OCI-LY1 (cell line): ENCODE data around the gene ATXN1.

Source experiments
- EZH2 ChIP-seq: fragments of 200-600 bp; sonication (generic), shearing (Covaris generic); IDR thresholded peaks from 2 replicates; pipeline ENCODE4 v1.8.0; 2017; ENCODE audit warnings: borderline replicate concordance, mixed run types, mild to moderate bottlenecking, antibody characterized with exemption, low read length, moderate library complexity, mixed read lengths
- TF ChIP-seq, protein P1 (sequence below): fragments of 200-600 bp; sonication (generic), shearing (Covaris generic); IDR thresholded peaks from 2 replicates; pipeline ENCODE4 v1.5.1; 2017; ENCODE audit warnings: mild to moderate bottlenecking, antibody characterized with exemption, low read length, moderate library complexity, mixed read lengths

- TF ChIP-seq, protein P1, sequence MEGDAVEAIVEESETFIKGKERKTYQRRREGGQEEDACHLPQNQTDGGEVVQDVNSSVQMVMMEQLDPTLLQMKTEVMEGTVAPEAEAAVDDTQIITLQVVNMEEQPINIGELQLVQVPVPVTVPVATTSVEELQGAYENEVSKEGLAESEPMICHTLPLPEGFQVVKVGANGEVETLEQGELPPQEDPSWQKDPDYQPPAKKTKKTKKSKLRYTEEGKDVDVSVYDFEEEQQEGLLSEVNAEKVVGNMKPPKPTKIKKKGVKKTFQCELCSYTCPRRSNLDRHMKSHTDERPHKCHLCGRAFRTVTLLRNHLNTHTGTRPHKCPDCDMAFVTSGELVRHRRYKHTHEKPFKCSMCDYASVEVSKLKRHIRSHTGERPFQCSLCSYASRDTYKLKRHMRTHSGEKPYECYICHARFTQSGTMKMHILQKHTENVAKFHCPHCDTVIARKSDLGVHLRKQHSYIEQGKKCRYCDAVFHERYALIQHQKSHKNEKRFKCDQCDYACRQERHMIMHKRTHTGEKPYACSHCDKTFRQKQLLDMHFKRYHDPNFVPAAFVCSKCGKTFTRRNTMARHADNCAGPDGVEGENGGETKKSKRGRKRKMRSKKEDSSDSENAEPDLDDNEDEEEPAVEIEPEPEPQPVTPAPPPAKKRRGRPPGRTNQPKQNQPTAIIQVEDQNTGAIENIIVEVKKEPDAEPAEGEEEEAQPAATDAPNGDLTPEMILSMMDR: no peak
- no peak for TF ChIP-seq EZH2
These were observed 380.9 kb downstream of the ATXN1 start for GRCh38 chr6:16380220-16380809.
